Right atrium auricular region (tissue), 2 donors: ENCODE results near the gene DLST. TPM values are rescaled to one million over a fixed set of nuclear protein-coding genes. Genes with fewer than 3 reads are reported as not detected.

ENCODE experiments used
- DNase-seq: peaks from one replicate; pipeline ENCODE4 v3.0.0-alpha.2; 2019; ENCODE audit warnings: low spot score
- H3K27ac ChIP-seq, 2 donors: fragments of 200-600 bp; sonication (generic); 1 replicate in 1 of 2; 2 replicates in 1 of 2; pipeline ENCODE4 v1.5.1; 2016 to 2019
- H3K27me3 ChIP-seq, 2 donors: fragments of 200-600 bp; sonication (generic); one replicate each; pipeline versions ENCODE4 v1.5.1 to v1.6.0; 2017 to 2019
- H3K36me3 ChIP-seq: fragments of 200-600 bp; sonication (generic); one replicate; pipeline ENCODE4 v1.5.1; 2016
- H3K4me1 ChIP-seq, 2 donors: fragments of 200-600 bp; sonication (generic); one replicate each; pipeline versions ENCODE4 v1.5.1 to v1.6.0; 2017 to 2019
- H3K4me3 ChIP-seq, 2 donors: fragments of 200-600 bp; sonication (generic); 1 replicate in 1 of 2; 2 replicates in 1 of 2; pipeline ENCODE4 v1.5.1; 2017 to 2019; ENCODE audit warnings: mild to moderate bottlenecking in 1 of 2, moderate library complexity in 1 of 2
- H3K9me3 ChIP-seq, 2 donors: fragments of 200-600 bp; sonication (generic); one replicate each; pipeline ENCODE4 v1.5.1; 2019
- CTCF ChIP-seq, 2 donors: fragments of 200-600 bp; sonication (generic); IDR thresholded peaks; one replicate each; pipeline ENCODE4 v1.5.1; 2019; ENCODE audit warnings: antibody characterized with exemption in 2 of 2
- total RNA-seq, 2 donors: library from RNA; depleted of rRNA; stranded (reverse); fragments of >200 nt; gene quantifications; one replicate each; pipeline ENCODE4 v1.1.0, GENCODE V29; 2016

Gene DLST
- total RNA-seq, 2 donors from 2014 or later = 71.1 to 105 TPM

GRCh38 chr14:74868739-74869138 lies 13.0 kb upstream of the DLST start:
- Histone ChIP-seq H3K36me3 (no peaks in the 10 kb centered on the region), H3K27ac (no peak overlapping the region), H3K27me3 (no peaks in the 10 kb centered on the region), H3K4me3 (no peak overlapping the region), H3K4me1 (peaks cover 0 to 6% of the 10 kb centered on the region in 2 donors), H3K9me3 (no peaks in the 10 kb centered on the region)
- TF ChIP-seq CTCF (IDR thresholded peaks at IDR 0.05) = no peak
- no peak for DNase-seq

- TF ChIP-seq CTCF (IDR thresholded peaks at IDR 0.05) = no peak
- no peak for DNase-seq
- no peaks in the 10 kb centered on the region for H3K36me3 ChIP-seq
- no peak overlapping the region for H3K4me3 ChIP-seq
- no peaks in the 10 kb centered on the region for H3K9me3 ChIP-seq
- H3K27me3 ChIP-seq = no peaks in the 10 kb centered on the region
- no peak overlapping the region for H3K27ac ChIP-seq
- peaks cover 0 to 6% of the 10 kb centered on the region in 2 donors for H3K4me1 ChIP-seq
Measured at GRCh38 chr14:74871819-74872218, 9.9 kb upstream of the DLST start.

- Histone ChIP-seq H3K27ac (no peak overlapping the region), H3K4me1 (no peaks in the 10 kb centered on the region), H3K36me3 (no peaks in the 10 kb centered on the region), H3K9me3 (no peaks in the 10 kb centered on the region), H3K27me3 (no peaks in the 10 kb centered on the region), H3K4me3 (no peak overlapping the region)
- no peak for DNase-seq
- TF ChIP-seq CTCF (IDR thresholded peaks at IDR 0.05) = no peak
Measured at GRCh38 chr14:74875204-74875603, 6.5 kb upstream of the DLST start.

- H3K4me3 ChIP-seq = no peak within 1 kb of the TSS
- H3K27me3 ChIP-seq = no peaks in the 10 kb centered on the region
- no peak for DNase-seq
- H3K27ac ChIP-seq = no peak within 1 kb of the TSS
- no peak for TF ChIP-seq CTCF (IDR thresholded peaks at IDR 0.05)
- H3K4me1 ChIP-seq = peaks cover 0 to 5% of the 10 kb centered on the region in 2 donors
- H3K36me3 ChIP-seq = no peaks in the 10 kb centered on the region
- H3K9me3 ChIP-seq = no peaks in the 10 kb centered on the region
Measured at GRCh38 chr14:74875941-74876913, 5.5 kb upstream of the DLST start, which contains the start of gene PROX2. Gene PROX2, minus strand, starts transcription at chr14:74876145. Its CDS starts 12,311 bp downstream, at chr14:74863834.

- H3K4me1 ChIP-seq = peaks cover 0 to 29% of the 10 kb centered on the region in 2 donors
- no peak for DNase-seq
- no peak overlapping the region for H3K4me3 ChIP-seq
- H3K36me3 ChIP-seq = no peaks in the 10 kb centered on the region
- H3K27me3 ChIP-seq = no peaks in the 10 kb centered on the region
- TF ChIP-seq CTCF (IDR thresholded peaks at IDR 0.05) = no peak
- no peak overlapping the region for H3K27ac ChIP-seq
- H3K9me3 ChIP-seq = no peaks in the 10 kb centered on the region
Measured at GRCh38 chr14:74879427-74880182, 2.1 kb upstream of the DLST start.
